GM12878 (cell line): ENCODE measurements around the gene MTF1. TPM values are rescaled to one million over a fixed set of nuclear protein-coding genes. Genes with fewer than 3 reads are reported as not detected.

ENCODE experiments used
- ATAC-seq: fragments of 200-7000 bp; cut with Tn5 transposase; 3 replicates; pipeline ENCODE4 v1.9.1; 2020; ENCODE audit warnings: mild to moderate bottlenecking, moderate library complexity
- BruUV-seq: library from RNA; stranded (reverse); fragments of 400-500 nt; replicated peaks from 2 replicates; lab custom pipeline; 2021; lab: Mats Ljungman, UMichigan
- CTCF ChIA-PET: fragments of 300-600 bp; sonication (Branson Sonifier 250); formaldehyde crosslinking; extraction: SDS; loops from one replicate; lab custom pipeline; 2021; ENCODE audit warnings: inconsistent platforms; lab: Yijun Ruan, JAX
- POLR2A ChIA-PET: fragments of 350-600 bp; formaldehyde crosslinking; extraction: SDS; loops from one replicate; lab custom pipeline; 2021; ENCODE audit warnings: inconsistent platforms; lab: Charles Lee
- RAD21 ChIA-PET: fragments of 300-600 bp; sonication (Branson Sonifier 250); formaldehyde crosslinking; loops from one replicate; lab custom pipeline; 2023; ENCODE audit warnings: antibody characterized with exemption; ENCODE audit not compliant: unreplicated experiment; lab: Charles Lee
- SMC1A ChIA-PET: fragments of 300-600 bp; sonication (Branson Sonifier 250); formaldehyde crosslinking; loops from one replicate; lab custom pipeline; 2023; ENCODE audit not compliant: unreplicated experiment, uncharacterized antibody; lab: Charles Lee
- DNase-seq: peaks from one replicate; pipeline ENCODE4 v3.0.0-alpha.2; 2011; ENCODE audit warnings: low read depth, low spot score
- FAIRE-seq: peaks from 3 replicates; lab custom pipeline; 2011; peaks lifted over from hg19 to GRCh38; lab: Jason Lieb, UNC
- H2AFZ ChIP-seq: 2 replicates; pipeline ENCODE4 v1.6.0; 2011; ENCODE audit warnings: low read depth, low read length, control low read depth; ENCODE audit not compliant: control insufficient read depth
- H3K27ac ChIP-seq: 2 replicates; pipeline ENCODE4 v1.5.1; 2011; ENCODE audit warnings: control low read depth; ENCODE audit not compliant: control insufficient read depth, insufficient read depth
- H3K27me3 ChIP-seq, 2 experiments: replicated peaks in 1 of 2; 2 replicates each; pipeline versions ENCODE4 v1.6.0 to v1.6.1; 2011; ENCODE audit warnings: low read length in 1 of 2; ENCODE audit not compliant: control insufficient read depth in 2 of 2, insufficient read depth in 2 of 2
- H3K36me3 ChIP-seq, 2 experiments: 2 replicates each; pipeline ENCODE4 v1.5.1; 2011; ENCODE audit warnings: low read length in 1 of 2; ENCODE audit not compliant: control insufficient read depth in 2 of 2, insufficient read depth in 2 of 2
- H3K4me1 ChIP-seq: 2 replicates; pipeline ENCODE4 v1.6.1; 2011; ENCODE audit warnings: mild to moderate bottlenecking, low read length, moderate library complexity, mixed read lengths; ENCODE audit not compliant: control insufficient read depth, insufficient read depth
- H3K4me2 ChIP-seq: 2 replicates; pipeline ENCODE4 v1.6.0; 2011; ENCODE audit warnings: control low read depth; ENCODE audit not compliant: control insufficient read depth, insufficient read depth
- H3K4me3 ChIP-seq: fragments of 200-600 bp; sonication (generic); 2 replicates; pipeline ENCODE4 v1.5.1; 2016
- H3K79me2 ChIP-seq: 2 replicates; pipeline ENCODE4 v1.6.0; 2011; ENCODE audit warnings: low read length; ENCODE audit not compliant: control insufficient read depth, insufficient read depth
- H3K9ac ChIP-seq: 2 replicates; pipeline ENCODE4 v1.8.0; 2011; ENCODE audit warnings: low read length, control low read depth, mixed read lengths; ENCODE audit not compliant: control insufficient read depth, insufficient read depth
- H3K9me3 ChIP-seq: replicated peaks from 3 replicates; pipeline ENCODE4 v1.5.1; 2011; ENCODE audit warnings: mild to moderate bottlenecking, low read length; ENCODE audit not compliant: control insufficient read depth, insufficient read depth
- H4K20me1 ChIP-seq: 2 replicates; pipeline ENCODE4 v1.6.0; 2011; ENCODE audit not compliant: control insufficient read depth, insufficient read depth
- ATF7 ChIP-seq: fragments of 450-650 bp; IDR thresholded peaks from 2 replicates; pipeline ENCODE4 v1.6.1; 2016; ENCODE audit warnings: low read depth, mild to moderate bottlenecking
- NFXL1 ChIP-seq: fragments of 450-650 bp; IDR thresholded peaks from 2 replicates; pipeline ENCODE4 v1.6.1; 2017; ENCODE audit warnings: antibody characterized with exemption, mild to moderate bottlenecking, borderline replicate concordance
- ZNF24 ChIP-seq: fragments of 450-650 bp; IDR thresholded peaks from 2 replicates; pipeline ENCODE4 v1.6.1; 2017; ENCODE audit warnings: antibody characterized with exemption, mild to moderate bottlenecking
- ZNF622 ChIP-seq: fragments of 450-650 bp; IDR thresholded peaks from 2 replicates; pipeline ENCODE4 v1.6.1; 2017; ENCODE audit warnings: mild to moderate bottlenecking, inconsistent platforms
- WGBS: methylation state at CpG from one replicate; pipeline ENCODE4 v1.1.6; 2016; ENCODE audit warnings: low lambda C conversion rate; ENCODE audit not compliant: insufficient replicate concordance, insufficient coverage; ENCODE audit errors: missing lambda C conversion rate; 5-methylcytosine and 5-hydroxymethylcytosine counted together
- in situ Hi-C: fragments of 300-500 bp; cut with MboI; formaldehyde crosslinking; loops from 9 replicates; pipeline ENCODE4 v1.14.3; 2018; ENCODE audit warnings: mixed read lengths
- intact Hi-C: fragments of 100-400 bp; cut with micrococcal nuclease; formaldehyde crosslinking; loops from one replicate; pipeline ENCODE4 v1.14.2; 2022; ENCODE audit not compliant: unreplicated experiment
- polyA plus RNA-seq, 11 experiments: library from polyadenylated mRNA; depleted of rRNA in 4 of 11; unstranded in 6 of 11; stranded (reverse) in 5 of 11; fragments of >200 nt; fragmentation: Nextera tagmentation in 4 of 11; fragmentation: Illumina TruSeq in 1 of 11; extraction: Ambion mirVana in 4 of 11; extraction: Trizol in 1 of 11; gene quantifications; 1 replicate in 1 of 11; 2 replicates in 10 of 11; pipeline versions ENCODE4 v1.2.1 to v1.2.3, GENCODE V29; 2011 to 2016; ENCODE audit warnings: inconsistent platforms in 2 of 11, missing spikeins in 2 of 11, low read depth in 1 of 11
- total RNA-seq, 4 experiments: library from RNA; depleted of rRNA in 3 of 4; stranded (reverse); fragments of >200 nt in 3 of 4; fragmentation: Illumina TruSeq in 1 of 4; extraction: Trizol in 1 of 4; gene quantifications; 2 replicates each; pipeline versions ENCODE4 v1.2.1 to v1.2.3, GENCODE V29; 2013 to 2021
- TF ChIP-seq, protein P1 (sequence below): IDR thresholded peaks from 2 replicates; pipeline ENCODE4 v1.6.1; 2012; ENCODE audit warnings: improper control_type of control experiment, low read depth, low read length; ENCODE audit not compliant: insufficient replicate concordance
- TF ChIP-seq, protein P2 (sequence below): fragments of 450-650 bp; IDR thresholded peaks from 2 replicates; pipeline ENCODE4 v1.6.1; 2016; ENCODE audit warnings: mild to moderate bottlenecking, moderate library complexity, borderline replicate concordance

MTF1 gene
- total and polyA plus RNA-seq, 10 of the 15 experiments (the other 5 are each of a cell fraction or from before 2014, with no cell fraction given): 2.2 to 20.4 (median 6.7) TPM

DNA sequence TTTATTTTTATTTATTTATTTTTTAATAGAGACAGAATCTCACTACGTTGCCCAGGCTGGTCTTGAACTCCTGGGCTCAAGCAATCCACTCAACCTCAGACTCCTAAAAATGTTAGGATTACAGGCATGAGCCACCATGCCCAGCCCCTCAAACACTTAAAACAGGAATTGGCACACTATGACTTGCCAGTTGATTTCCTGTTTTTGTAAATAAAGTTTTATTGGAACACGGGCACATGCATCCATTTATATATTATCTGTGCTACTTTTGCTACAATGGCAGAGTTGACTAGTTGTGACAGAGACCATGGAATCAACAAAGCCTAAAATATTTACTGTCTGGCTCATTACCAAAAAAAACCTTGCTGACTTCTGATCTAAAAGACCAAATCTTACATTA, 35.4 kb downstream of the MTF1 start:
- ChIA-PET CTCF (interaction anchor here (0.7 kb wide), 1 partner anchor 74 kb away, joined by 3 read pairs; no protein-coding TSS in a partner anchor), POLR2A (no interaction called here), RAD21 (no interaction called here), SMC1A (no interaction called here)
- no peak overlapping the region for H2AFZ ChIP-seq
- intact Hi-C loops: no loop called here
- H3K4me2 ChIP-seq: no peak overlapping the region
- peaks cover 7% of the 10 kb centered on the region; the same call in 1 of the 2 replicates for H3K4me1 ChIP-seq
- ATAC-seq (no peak), DNase-seq (no peak), FAIRE-seq (no peak)
- TF ChIP-seq NFXL1 (no peak), ZNF24 (no peak), ATF7 (no peak), ZNF622 (no peak)
- TF ChIP-seq, protein P1, sequence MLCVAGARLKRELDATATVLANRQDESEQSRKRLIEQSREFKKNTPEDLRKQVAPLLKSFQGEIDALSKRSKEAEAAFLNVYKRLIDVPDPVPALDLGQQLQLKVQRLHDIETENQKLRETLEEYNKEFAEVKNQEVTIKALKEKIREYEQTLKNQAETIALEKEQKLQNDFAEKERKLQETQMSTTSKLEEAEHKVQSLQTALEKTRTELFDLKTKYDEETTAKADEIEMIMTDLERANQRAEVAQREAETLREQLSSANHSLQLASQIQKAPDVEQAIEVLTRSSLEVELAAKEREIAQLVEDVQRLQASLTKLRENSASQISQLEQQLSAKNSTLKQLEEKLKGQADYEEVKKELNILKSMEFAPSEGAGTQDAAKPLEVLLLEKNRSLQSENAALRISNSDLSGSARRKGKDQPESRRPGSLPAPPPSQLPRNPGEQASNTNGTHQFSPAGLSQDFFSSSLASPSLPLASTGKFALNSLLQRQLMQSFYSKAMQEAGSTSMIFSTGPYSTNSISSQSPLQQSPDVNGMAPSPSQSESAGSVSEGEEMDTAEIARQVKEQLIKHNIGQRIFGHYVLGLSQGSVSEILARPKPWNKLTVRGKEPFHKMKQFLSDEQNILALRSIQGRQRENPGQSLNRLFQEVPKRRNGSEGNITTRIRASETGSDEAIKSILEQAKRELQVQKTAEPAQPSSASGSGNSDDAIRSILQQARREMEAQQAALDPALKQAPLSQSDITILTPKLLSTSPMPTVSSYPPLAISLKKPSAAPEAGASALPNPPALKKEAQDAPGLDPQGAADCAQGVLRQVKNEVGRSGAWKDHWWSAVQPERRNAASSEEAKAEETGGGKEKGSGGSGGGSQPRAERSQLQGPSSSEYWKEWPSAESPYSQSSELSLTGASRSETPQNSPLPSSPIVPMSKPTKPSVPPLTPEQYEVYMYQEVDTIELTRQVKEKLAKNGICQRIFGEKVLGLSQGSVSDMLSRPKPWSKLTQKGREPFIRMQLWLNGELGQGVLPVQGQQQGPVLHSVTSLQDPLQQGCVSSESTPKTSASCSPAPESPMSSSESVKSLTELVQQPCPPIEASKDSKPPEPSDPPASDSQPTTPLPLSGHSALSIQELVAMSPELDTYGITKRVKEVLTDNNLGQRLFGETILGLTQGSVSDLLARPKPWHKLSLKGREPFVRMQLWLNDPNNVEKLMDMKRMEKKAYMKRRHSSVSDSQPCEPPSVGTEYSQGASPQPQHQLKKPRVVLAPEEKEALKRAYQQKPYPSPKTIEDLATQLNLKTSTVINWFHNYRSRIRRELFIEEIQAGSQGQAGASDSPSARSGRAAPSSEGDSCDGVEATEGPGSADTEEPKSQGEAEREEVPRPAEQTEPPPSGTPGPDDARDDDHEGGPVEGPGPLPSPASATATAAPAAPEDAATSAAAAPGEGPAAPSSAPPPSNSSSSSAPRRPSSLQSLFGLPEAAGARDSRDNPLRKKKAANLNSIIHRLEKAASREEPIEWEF: no peak
- TF ChIP-seq, protein P2, sequence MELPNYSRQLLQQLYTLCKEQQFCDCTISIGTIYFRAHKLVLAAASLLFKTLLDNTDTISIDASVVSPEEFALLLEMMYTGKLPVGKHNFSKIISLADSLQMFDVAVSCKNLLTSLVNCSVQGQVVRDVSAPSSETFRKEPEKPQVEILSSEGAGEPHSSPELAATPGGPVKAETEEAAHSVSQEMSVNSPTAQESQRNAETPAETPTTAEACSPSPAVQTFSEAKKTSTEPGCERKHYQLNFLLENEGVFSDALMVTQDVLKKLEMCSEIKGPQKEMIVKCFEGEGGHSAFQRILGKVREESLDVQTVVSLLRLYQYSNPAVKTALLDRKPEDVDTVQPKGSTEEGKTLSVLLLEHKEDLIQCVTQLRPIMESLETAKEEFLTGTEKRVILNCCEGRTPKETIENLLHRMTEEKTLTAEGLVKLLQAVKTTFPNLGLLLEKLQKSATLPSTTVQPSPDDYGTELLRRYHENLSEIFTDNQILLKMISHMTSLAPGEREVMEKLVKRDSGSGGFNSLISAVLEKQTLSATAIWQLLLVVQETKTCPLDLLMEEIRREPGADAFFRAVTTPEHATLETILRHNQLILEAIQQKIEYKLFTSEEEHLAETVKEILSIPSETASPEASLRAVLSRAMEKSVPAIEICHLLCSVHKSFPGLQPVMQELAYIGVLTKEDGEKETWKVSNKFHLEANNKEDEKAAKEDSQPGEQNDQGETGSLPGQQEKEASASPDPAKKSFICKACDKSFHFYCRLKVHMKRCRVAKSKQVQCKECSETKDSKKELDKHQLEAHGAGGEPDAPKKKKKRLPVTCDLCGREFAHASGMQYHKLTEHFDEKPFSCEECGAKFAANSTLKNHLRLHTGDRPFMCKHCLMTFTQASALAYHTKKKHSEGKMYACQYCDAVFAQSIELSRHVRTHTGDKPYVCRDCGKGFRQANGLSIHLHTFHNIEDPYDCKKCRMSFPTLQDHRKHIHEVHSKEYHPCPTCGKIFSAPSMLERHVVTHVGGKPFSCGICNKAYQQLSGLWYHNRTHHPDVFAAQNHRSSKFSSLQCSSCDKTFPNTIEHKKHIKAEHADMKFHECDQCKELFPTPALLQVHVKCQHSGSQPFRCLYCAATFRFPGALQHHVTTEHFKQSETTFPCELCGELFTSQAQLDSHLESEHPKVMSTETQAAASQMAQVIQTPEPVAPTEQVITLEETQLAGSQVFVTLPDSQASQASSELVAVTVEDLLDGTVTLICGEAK: peak; percentile 82
- no peaks in the 10 kb centered on the region for H3K9me3 ChIP-seq
- H3K27ac ChIP-seq: no peak overlapping the region
- in situ Hi-C loops: no loop called here
- H3K4me3 ChIP-seq: no peak overlapping the region
- WGBS: 96% methylated on average over 2 of the region's 2 CpGs
- no peaks in the 10 kb centered on the region for H3K79me2 ChIP-seq
- no peak overlapping the region for H3K9ac ChIP-seq
- no TSS peak for BruUV-seq
- H4K20me1 ChIP-seq: no peaks in the 10 kb centered on the region
- no peaks in the 10 kb centered on the region for H3K27me3 ChIP-seq
- H3K36me3 ChIP-seq: peaks cover 9 to 20% of the 10 kb centered on the region in 2 experiments
